Parathyroid adenoma (tissue), 2 donors: Measurements from ENCODE around the gene ATP2B2.

Experiments used
- H2AFZ ChIP-seq: fragments of 300-600 bp; sonication (generic); one replicate; pipeline ENCODE4 v1.7.0; 2017; ENCODE audit warnings: antibody characterized with exemption, mild to moderate bottlenecking
- H3K27ac ChIP-seq: fragments of 300-600 bp; sonication (generic); one replicate; pipeline ENCODE4 v1.7.0; 2017
- H3K27me3 ChIP-seq: fragments of 300-600 bp; sonication (generic); one replicate; pipeline ENCODE4 v1.7.0; 2017; ENCODE audit warnings: low read length; ENCODE audit not compliant: control insufficient read depth, insufficient read depth
- H3K36me3 ChIP-seq: fragments of 300-600 bp; sonication (generic); one replicate; pipeline ENCODE4 v1.7.0; 2017; ENCODE audit warnings: low read length; ENCODE audit not compliant: control insufficient read depth, insufficient read depth
- H3K4me1 ChIP-seq: fragments of 300-600 bp; sonication (generic); one replicate; pipeline ENCODE4 v1.7.0; 2017; ENCODE audit warnings: control low read depth
- H3K4me2 ChIP-seq: fragments of 300-600 bp; sonication (generic); one replicate; pipeline ENCODE4 v1.7.0; 2017; ENCODE audit warnings: low read length
- H3K4me3 ChIP-seq: fragments of 300-600 bp; sonication (generic); one replicate; pipeline ENCODE4 v1.7.0; 2017; ENCODE audit warnings: low read depth, low read length
- H3K79me2 ChIP-seq: fragments of 300-600 bp; sonication (generic); one replicate; pipeline ENCODE4 v1.7.0; 2017; ENCODE audit warnings: control low read depth
- H3K9ac ChIP-seq: fragments of 300-600 bp; sonication (generic); one replicate; pipeline ENCODE4 v1.7.0; 2017; ENCODE audit warnings: mild to moderate bottlenecking
- H3K9me3 ChIP-seq: fragments of 300-600 bp; sonication (generic); one replicate; pipeline ENCODE4 v1.7.0; 2017; ENCODE audit warnings: low read length; ENCODE audit not compliant: control insufficient read depth
- CTCF ChIP-seq: fragments of 300-600 bp; sonication (generic); IDR thresholded peaks from one replicate; pipeline ENCODE4 v1.7.0; 2017; ENCODE audit warnings: antibody characterized with exemption, mild to moderate bottlenecking
- donor health status: primary hyperparathyroidism.

The ATP2B2 gene

DNA sequence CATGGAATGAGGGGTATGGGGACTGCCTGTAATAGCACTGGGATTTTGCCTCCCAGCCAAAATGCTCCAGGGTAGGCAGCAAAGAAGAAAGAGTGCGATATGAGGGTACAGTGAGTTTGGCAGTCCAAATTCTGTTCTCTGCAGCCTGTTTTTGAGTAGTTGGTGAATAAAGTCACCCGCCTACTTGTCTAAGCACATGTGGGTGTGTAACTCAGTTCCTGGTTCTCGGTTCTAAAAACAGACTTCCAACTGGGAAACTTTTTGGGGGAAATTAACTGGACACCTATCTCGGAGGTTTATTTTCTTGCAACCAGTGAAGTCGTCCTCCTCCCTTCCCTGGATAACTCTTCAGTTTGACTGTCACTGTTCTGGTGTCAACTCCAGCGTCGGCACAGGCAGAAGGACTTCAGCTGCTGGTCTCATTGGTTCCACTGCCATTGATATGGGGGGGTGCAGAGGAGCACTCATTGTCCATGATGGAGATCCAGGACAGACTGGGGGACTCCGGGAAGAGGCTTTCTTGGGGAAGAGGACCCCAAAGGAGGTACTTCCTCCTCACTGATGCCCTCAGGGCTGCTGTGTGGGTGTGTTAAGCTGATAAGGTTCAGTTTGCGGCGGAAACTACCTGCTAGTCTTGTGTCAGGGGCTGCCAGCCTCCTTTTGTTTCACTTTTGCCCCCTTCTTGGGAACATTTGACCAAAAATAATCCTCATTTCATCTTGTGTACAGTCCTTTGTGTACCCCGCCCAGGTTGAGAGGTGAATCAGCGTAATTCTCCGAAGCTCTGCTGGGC lies 225.8 kb downstream of the ATP2B2 start:
- TF ChIP-seq CTCF = no peak
- no peak overlapping the region for H3K4me3 ChIP-seq
- no peaks in the 10 kb centered on the region for H3K4me1 ChIP-seq
- H3K79me2 ChIP-seq = no peaks in the 10 kb centered on the region
- H2AFZ ChIP-seq = no peak overlapping the region
- no peak overlapping the region for H3K9ac ChIP-seq
- H3K27me3 ChIP-seq = no peaks in the 10 kb centered on the region
- no peak overlapping the region for H3K4me2 ChIP-seq
- H3K9me3 ChIP-seq = no peaks in the 10 kb centered on the region
- H3K36me3 ChIP-seq = no peaks in the 10 kb centered on the region
- no peak overlapping the region for H3K27ac ChIP-seq

DNA sequence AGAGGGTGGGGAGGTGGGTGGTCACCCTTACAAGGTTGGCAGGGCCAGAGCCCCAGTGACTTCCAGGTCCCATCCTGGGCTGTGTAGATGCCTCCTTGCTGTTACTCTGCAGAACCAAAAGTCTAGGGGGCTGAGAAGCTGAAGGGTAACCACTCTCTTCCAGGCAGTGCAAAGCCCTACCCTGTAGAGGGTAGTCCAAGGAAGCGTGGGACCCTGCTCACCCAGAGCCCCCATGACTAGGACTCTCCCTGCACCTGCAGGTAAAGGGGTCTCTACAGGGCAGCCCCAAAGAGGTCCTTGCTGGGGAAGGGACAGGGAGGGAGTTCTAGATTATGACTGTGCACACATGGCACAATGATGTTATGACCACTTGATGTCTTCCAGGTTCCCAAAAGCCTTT lies 226.9 kb downstream of the ATP2B2 start:
- no peaks in the 10 kb centered on the region for H3K9me3 ChIP-seq
- H3K27me3 ChIP-seq = no peaks in the 10 kb centered on the region
- H3K4me3 ChIP-seq = no peak overlapping the region
- H3K4me2 ChIP-seq = no peak overlapping the region
- H3K4me1 ChIP-seq = no peaks in the 10 kb centered on the region
- no peaks in the 10 kb centered on the region for H3K36me3 ChIP-seq
- no peaks in the 10 kb centered on the region for H3K79me2 ChIP-seq
- H2AFZ ChIP-seq = no peak overlapping the region
- no peak for TF ChIP-seq CTCF
- H3K9ac ChIP-seq = no peak overlapping the region
- no peak overlapping the region for H3K27ac ChIP-seq

DNA sequence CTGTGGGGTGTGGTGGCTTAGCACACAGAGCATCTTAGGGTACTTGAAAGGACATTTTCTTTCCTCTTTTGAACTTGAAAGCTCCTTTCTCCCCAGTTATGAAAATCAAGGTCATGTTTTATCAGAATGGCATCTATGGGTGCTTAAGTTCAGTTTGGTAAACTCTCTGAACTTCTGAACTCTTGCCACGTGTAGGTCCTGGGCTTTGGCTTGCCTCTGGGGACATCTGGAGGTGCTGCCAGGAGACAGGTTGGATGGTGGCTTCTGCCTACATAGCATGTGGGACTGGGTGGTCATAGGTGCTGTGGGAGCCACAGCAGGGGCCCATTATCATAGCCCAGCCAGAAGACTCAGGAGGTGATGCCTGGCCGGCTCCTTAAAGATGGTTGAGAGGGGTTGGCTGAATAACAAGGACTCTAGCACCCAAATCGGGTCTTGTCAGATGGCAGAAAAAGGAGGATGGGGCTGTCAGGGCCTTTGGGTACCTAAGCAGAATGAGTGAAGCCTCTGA lies 228.2 kb downstream of the ATP2B2 start:
- H3K27me3 ChIP-seq = no peaks in the 10 kb centered on the region
- H3K4me3 ChIP-seq = no peak overlapping the region
- H3K79me2 ChIP-seq = peaks cover 1% of the 10 kb centered on the region
- no peaks in the 10 kb centered on the region for H3K4me1 ChIP-seq
- no peak overlapping the region for H3K4me2 ChIP-seq
- no peak overlapping the region for H3K9ac ChIP-seq
- H3K9me3 ChIP-seq = no peaks in the 10 kb centered on the region
- no peaks in the 10 kb centered on the region for H3K36me3 ChIP-seq
- no peak for TF ChIP-seq CTCF
- H3K27ac ChIP-seq = no peak overlapping the region
- no peak overlapping the region for H2AFZ ChIP-seq

- TF ChIP-seq CTCF = no peak
- Histone ChIP-seq H3K4me2 (no peak overlapping the region), H3K79me2 (peaks cover 5% of the 10 kb centered on the region), H3K4me1 (no peaks in the 10 kb centered on the region), H3K27ac (no peak overlapping the region), H3K9me3 (no peaks in the 10 kb centered on the region), H3K27me3 (no peaks in the 10 kb centered on the region), H3K4me3 (no peak overlapping the region), H2AFZ (no peak overlapping the region), H3K36me3 (no peaks in the 10 kb centered on the region), H3K9ac (no peak overlapping the region)
Observed at GRCh38 chr3:10274601-10275000, 230.8 kb downstream of the ATP2B2 start.
